Natural killer cell (primary cell): Measurements from ENCODE around the gene TMEM266. TPM values are rescaled to one million over a fixed set of nuclear protein-coding genes. Genes with fewer than 3 reads are reported as not detected.

Source experiments
- ATAC-seq, 3 donors: fragments of 150-1000 bp in 2 of 3; fragments of 200-7000 bp in 1 of 3; cut with Tn5 transposase; 1 replicate in 1 of 3; 2 replicates in 2 of 3; pipeline ENCODE4 v1.10.0; 2021; ENCODE audit warnings: mild to moderate bottlenecking in 2 of 3, moderate library complexity in 2 of 3
- DNase-seq, 2 donors: peaks; one replicate each; pipeline versions ENCODE4 v3.0.0 to v3.0.0-alpha.2; 2013 to 2021; ENCODE audit warnings: mixed read lengths in 1 of 2
- H3K27ac ChIP-seq: one replicate; pipeline ENCODE4 v1.5.1; 2013; ENCODE audit warnings: mild to moderate bottlenecking, low read length
- H3K27me3 ChIP-seq: one replicate; pipeline ENCODE4 v1.6.1; 2013; ENCODE audit warnings: low read length; ENCODE audit not compliant: control insufficient read depth, insufficient read depth
- H3K36me3 ChIP-seq: one replicate; pipeline ENCODE4 v1.6.1; 2013; ENCODE audit warnings: low read length; ENCODE audit not compliant: control insufficient read depth, insufficient read depth
- H3K4me1 ChIP-seq: one replicate; pipeline ENCODE4 v1.6.1; 2013; ENCODE audit warnings: low read length; ENCODE audit not compliant: control insufficient read depth, insufficient read depth
- H3K4me3 ChIP-seq: one replicate; pipeline ENCODE4 v1.5.1; 2013; ENCODE audit warnings: low read length
- H3K9me3 ChIP-seq: one replicate; pipeline ENCODE4 v1.6.1; 2013; ENCODE audit warnings: low read length; ENCODE audit not compliant: control insufficient read depth, insufficient read depth
- H3K27ac Mint-ChIP-seq, 2 donors: one replicate each; pipeline ENCODE4 v1.8.0; 2022; ENCODE audit warnings: mild to moderate bottlenecking in 2 of 2, mixed read lengths in 2 of 2, moderate library complexity in 1 of 2
- H3K27me3 Mint-ChIP-seq, 2 donors: one replicate each; pipeline ENCODE4 v1.8.0; 2022; ENCODE audit warnings: low read depth in 2 of 2, mixed read lengths in 2 of 2
- H3K36me3 Mint-ChIP-seq: one replicate; pipeline ENCODE4 v1.8.0; 2022; ENCODE audit warnings: mixed read lengths
- H3K4me1 Mint-ChIP-seq, 2 donors: one replicate each; pipeline ENCODE4 v1.8.0; 2022; ENCODE audit warnings: mixed read lengths in 2 of 2
- H3K4me3 Mint-ChIP-seq: one replicate; pipeline ENCODE4 v1.8.0; 2022; ENCODE audit warnings: mild to moderate bottlenecking, moderate library complexity, mixed read lengths
- H3K9me3 Mint-ChIP-seq, 2 donors: one replicate each; pipeline ENCODE4 v1.8.0; 2022; ENCODE audit warnings: mixed read lengths in 2 of 2
- WGBS: methylation state at CpG from one replicate; pipeline ENCODE4 v1.1.7; 2013; ENCODE audit warnings: missing lambda C conversion rate; ENCODE audit not compliant: insufficient coverage; 5-methylcytosine and 5-hydroxymethylcytosine counted together
- intact Hi-C: fragments of 100-400 bp; cut with micrococcal nuclease; formaldehyde crosslinking; loops from one replicate; pipeline ENCODE4 v1.14.2; 2022
- total RNA-seq, 4 donors: library from RNA; stranded (reverse); fragments of 120-200 nt in 1 of 4; gene quantifications; one replicate each; pipeline versions ENCODE4 v1.2.3 to v1.2.4, GENCODE V29; 2013 to 2022
- TF ChIP-seq, protein P1 (sequence below): fragments of 200-600 bp; IDR thresholded peaks from one replicate; pipeline ENCODE4 v1.8.0; 2022; ENCODE audit warnings: antibody characterized with exemption

The TMEM266 gene
- total RNA-seq, 3 donors from 2014 or later (not counting 1 experiment from before 2014, with no cell fraction given), result not detected

DNA sequence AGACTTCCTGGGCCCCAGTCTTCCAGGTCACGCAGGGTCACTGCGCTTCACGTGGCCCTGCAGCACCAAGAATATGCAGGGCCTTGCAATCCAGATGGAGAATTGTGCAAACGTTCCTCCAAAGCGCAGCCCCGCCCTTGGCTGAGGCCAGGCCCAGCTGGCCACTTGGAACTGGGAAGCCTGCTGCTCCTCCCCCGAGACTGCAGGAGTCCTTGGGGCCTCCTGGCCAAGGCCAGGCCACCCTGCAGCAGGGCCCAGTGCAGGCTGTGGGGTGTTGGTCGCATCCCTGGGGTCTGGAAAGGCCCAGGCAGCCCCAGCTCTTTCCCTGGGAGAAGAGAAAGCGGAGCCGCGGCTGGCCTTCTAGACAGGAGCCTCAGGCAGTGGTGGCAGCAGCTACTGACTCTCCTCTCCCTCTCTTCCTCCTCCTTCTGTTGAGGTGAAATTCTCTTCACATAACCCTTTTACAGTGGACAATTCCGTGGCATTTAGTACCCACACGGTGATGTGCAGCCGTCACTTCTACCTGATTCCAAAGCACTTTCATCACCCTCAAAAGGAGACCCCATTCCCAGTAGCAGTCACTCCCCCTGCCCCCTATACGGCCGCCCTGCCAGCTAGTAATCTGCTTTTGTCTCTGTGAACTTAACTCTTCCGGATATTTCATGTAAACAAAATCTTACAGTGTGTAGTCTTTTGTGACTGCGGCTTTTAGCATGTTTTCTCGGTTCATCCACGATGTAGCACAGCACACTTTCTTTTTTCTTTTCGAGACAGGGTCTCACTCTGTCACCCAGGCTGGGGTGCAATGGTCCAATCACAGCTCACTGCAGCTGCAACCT, 103.9 kb downstream of the TMEM266 start:
- H3K36me3 ChIP-seq, result no peaks in the 10 kb centered on the region
- H3K27me3 ChIP-seq, result no peaks in the 10 kb centered on the region
- no peaks in the 10 kb centered on the region for H3K4me1 Mint-ChIP-seq
- DNase-seq, result no peak
- no peaks in the 10 kb centered on the region for H3K4me1 ChIP-seq
- no peak overlapping the region for H3K4me3 ChIP-seq
- no peaks in the 10 kb centered on the region for H3K9me3 ChIP-seq
- no peaks in the 10 kb centered on the region for H3K9me3 Mint-ChIP-seq
- intact Hi-C loops, result no loop called here
- H3K27ac Mint-ChIP-seq, result no peak overlapping the region
- no peaks in the 10 kb centered on the region for H3K36me3 Mint-ChIP-seq
- peaks cover 0 to 7% of the 10 kb centered on the region in 2 donors for H3K27me3 Mint-ChIP-seq
- H3K4me3 Mint-ChIP-seq, result no peak overlapping the region
- WGBS, result 89% methylated on average over 21 of the region's 21 CpGs
- no peak overlapping the region for H3K27ac ChIP-seq
- no peak for ATAC-seq
- TF ChIP-seq, protein P1, sequence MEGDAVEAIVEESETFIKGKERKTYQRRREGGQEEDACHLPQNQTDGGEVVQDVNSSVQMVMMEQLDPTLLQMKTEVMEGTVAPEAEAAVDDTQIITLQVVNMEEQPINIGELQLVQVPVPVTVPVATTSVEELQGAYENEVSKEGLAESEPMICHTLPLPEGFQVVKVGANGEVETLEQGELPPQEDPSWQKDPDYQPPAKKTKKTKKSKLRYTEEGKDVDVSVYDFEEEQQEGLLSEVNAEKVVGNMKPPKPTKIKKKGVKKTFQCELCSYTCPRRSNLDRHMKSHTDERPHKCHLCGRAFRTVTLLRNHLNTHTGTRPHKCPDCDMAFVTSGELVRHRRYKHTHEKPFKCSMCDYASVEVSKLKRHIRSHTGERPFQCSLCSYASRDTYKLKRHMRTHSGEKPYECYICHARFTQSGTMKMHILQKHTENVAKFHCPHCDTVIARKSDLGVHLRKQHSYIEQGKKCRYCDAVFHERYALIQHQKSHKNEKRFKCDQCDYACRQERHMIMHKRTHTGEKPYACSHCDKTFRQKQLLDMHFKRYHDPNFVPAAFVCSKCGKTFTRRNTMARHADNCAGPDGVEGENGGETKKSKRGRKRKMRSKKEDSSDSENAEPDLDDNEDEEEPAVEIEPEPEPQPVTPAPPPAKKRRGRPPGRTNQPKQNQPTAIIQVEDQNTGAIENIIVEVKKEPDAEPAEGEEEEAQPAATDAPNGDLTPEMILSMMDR, result no peak

GRCh38 chr15:76164602-76165001, 104.8 kb downstream of the TMEM266 start:
- Mint-ChIP-seq H3K27ac (no peak overlapping the region), H3K4me1 (no peaks in the 10 kb centered on the region), H3K36me3 (no peaks in the 10 kb centered on the region), H3K27me3 (peaks cover 0 to 7% of the 10 kb centered on the region in 2 donors), H3K9me3 (no peaks in the 10 kb centered on the region), H3K4me3 (no peak overlapping the region)
- no peak for DNase-seq
- WGBS, result 89% methylated on average over 8 of the region's 8 CpGs
- Histone ChIP-seq H3K4me3 (no peak overlapping the region), H3K27ac (no peak overlapping the region), H3K4me1 (no peaks in the 10 kb centered on the region), H3K36me3 (no peaks in the 10 kb centered on the region), H3K27me3 (no peaks in the 10 kb centered on the region), H3K9me3 (no peaks in the 10 kb centered on the region)
- TF ChIP-seq, protein P1, result no peak
- ATAC-seq, result no peak
- intact Hi-C loops, result no loop called here

GRCh38 chr15:76165951-76166350, 106.2 kb downstream of the TMEM266 start:
- Mint-ChIP-seq H3K4me1 (no peaks in the 10 kb centered on the region), H3K36me3 (no peaks in the 10 kb centered on the region), H3K9me3 (no peaks in the 10 kb centered on the region), H3K27ac (no peak overlapping the region), H3K4me3 (no peak overlapping the region), H3K27me3 (peaks cover 0 to 3% of the 10 kb centered on the region in 2 donors)
- DNase-seq (no peak), ATAC-seq (no peak)
- H3K9me3 ChIP-seq, result no peaks in the 10 kb centered on the region
- H3K27ac ChIP-seq, result no peak overlapping the region
- H3K36me3 ChIP-seq, result no peaks in the 10 kb centered on the region
- intact Hi-C loops, result no loop called here
- H3K4me3 ChIP-seq, result no peak overlapping the region
- H3K4me1 ChIP-seq, result no peaks in the 10 kb centered on the region
- WGBS, result 91% methylated on average over 15 of the region's 15 CpGs
- no peaks in the 10 kb centered on the region for H3K27me3 ChIP-seq
- TF ChIP-seq, protein P1, result no peak
